Measurements from ENCODE around the gene DLX4. TPM values are rescaled to one million over a fixed set of nuclear protein-coding genes. Genes with fewer than 3 reads are reported as not detected.

The DLX4 gene
- total RNA-seq, 1 donor from 2014 or later: 2.1 TPM

DNA sequence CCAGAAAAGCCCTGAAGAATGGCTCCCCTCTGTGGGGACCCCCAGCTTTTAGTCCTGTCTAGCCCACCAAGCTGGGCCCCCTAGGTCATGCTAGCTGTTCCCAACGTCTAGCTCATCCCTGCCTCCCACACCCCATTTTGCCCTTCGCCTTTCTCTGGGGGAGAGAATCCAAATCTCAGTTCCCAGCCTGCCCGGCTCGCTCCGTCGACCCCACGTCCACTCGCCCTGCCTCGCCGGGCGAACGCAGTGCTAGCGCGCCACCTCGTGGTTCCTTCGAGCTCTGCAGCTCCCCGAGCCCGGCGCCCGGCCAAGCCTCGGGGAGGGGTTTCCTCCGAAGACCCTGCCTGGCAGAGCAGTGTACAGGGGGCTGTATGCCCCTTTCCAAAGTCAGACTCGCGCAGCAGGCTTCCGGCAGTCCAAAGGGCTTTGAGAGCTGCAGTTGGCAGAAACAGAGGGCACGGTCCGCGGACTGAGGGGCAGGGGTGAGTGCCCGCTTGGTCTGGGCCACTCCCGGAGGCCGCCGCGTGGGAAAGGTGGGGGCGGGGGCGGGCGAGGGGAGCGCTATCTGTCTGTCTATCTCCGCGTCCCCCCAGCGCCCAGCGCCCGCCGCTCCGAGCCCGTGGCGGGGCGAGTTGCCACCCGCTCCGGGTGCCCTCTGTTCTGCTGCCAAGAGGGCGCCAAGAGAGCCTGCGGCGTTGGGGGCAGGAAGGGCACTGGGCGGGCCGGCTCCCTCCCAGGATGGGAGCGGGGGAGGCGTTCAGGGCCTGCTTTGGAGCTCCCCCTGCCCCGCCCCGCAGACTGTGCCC, 27.7 kb downstream of the DLX4 start:
- Histone ChIP-seq H3K4me3 (peak overlapping the region; percentile 36), H3K9me3 (no peaks in the 10 kb centered on the region), H3K36me3 (no peaks in the 10 kb centered on the region), H3K27me3 (peaks cover 72% of the 10 kb centered on the region), H3K4me1 (peaks cover 24% of the 10 kb centered on the region), H3K27ac (no peak overlapping the region)
- ATAC-seq: peak; percentile 70
- peak; percentile 98 for TF ChIP-seq CTCF (IDR thresholded peaks at IDR 0.05)
- peak; percentile 81 for DNase-seq
- intact Hi-C loops (cut with DNase I): loop anchor here (5.0 kb wide), 2 partner anchors 114 to 429 kb away; no protein-coding TSS in a partner anchor

DNA sequence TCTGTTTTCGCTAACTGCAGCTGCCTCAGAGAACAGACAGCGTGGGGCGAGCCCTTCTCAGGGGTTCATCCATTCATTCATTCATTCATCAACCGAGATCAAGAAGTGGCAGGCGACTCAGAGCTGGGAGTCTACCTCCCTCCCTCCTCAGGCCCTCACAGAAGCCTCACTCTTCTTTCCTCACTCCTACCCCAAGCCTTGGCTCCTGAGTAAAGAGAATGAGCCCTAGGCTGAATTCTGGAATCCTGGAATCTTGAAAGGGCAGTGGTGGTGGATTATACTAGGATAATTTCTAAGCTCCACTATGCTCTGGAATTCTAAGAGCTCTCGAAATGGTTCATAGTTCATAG, 28.3 kb downstream of the DLX4 start:
- H3K27me3 ChIP-seq: peaks cover 67% of the 10 kb centered on the region
- intact Hi-C loops (cut with DNase I): loop anchor here (5.0 kb wide), 2 partner anchors 115 to 430 kb away; no protein-coding TSS in a partner anchor
- TF ChIP-seq CTCF (IDR thresholded peaks at IDR 0.05): no peak
- DNase-seq (no peak), ATAC-seq (no peak)
- no peak overlapping the region for H3K4me3 ChIP-seq
- H3K4me1 ChIP-seq: peaks cover 24% of the 10 kb centered on the region
- no peaks in the 10 kb centered on the region for H3K9me3 ChIP-seq
- H3K27ac ChIP-seq: no peak overlapping the region
- no peaks in the 10 kb centered on the region for H3K36me3 ChIP-seq

DNA sequence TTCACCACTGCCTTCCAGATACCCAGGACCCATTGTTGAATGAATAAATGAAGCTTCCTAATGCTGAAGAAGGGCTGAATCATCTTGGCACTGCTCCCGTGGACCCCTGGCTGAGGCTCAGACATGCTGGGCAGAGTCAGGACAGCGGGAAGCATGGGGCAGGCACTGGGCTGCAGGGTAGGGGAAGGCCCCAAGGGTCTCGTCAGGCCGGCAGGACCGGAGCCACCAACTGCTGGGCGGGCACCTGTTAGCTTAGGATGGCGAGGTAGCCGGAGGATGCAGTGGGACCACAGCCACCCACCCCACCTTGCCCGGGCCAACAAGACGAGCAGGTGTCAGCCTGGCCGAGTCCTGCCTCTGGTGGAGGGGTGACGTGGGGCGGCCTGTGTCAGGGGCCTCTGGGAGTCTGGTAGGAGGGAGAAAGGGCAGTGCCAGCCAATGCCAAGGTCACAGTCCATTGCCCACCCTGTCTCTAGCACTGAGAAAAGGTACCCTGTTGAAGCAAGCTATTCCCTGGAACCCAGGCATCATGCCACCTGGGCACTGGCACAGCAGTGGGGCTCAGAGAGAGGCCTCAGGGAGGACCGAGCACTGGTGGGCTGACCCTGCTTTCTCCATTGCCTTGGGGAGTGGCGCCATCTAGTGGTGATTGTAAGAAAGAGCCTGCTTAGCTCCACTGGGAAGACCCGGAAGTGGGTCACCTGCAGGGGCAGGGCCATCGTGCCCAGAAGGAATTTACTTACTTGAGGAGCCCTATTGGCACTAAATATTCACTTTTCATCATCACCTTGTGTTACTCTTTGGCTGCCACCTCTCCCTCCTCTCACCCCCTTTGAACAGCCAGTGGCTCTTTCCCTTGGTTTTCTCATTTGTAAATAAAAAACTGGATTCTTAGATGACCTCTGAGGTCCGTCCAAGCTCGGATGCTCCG, 29.0 kb downstream of the DLX4 start:
- peaks cover 62% of the 10 kb centered on the region for H3K27me3 ChIP-seq
- no peaks in the 10 kb centered on the region for H3K9me3 ChIP-seq
- intact Hi-C loops (cut with DNase I): loop anchor here (2.0 to 5.0 kb wide), 3 partner anchors 116 to 431 kb away; no protein-coding TSS in a partner anchor

DNA sequence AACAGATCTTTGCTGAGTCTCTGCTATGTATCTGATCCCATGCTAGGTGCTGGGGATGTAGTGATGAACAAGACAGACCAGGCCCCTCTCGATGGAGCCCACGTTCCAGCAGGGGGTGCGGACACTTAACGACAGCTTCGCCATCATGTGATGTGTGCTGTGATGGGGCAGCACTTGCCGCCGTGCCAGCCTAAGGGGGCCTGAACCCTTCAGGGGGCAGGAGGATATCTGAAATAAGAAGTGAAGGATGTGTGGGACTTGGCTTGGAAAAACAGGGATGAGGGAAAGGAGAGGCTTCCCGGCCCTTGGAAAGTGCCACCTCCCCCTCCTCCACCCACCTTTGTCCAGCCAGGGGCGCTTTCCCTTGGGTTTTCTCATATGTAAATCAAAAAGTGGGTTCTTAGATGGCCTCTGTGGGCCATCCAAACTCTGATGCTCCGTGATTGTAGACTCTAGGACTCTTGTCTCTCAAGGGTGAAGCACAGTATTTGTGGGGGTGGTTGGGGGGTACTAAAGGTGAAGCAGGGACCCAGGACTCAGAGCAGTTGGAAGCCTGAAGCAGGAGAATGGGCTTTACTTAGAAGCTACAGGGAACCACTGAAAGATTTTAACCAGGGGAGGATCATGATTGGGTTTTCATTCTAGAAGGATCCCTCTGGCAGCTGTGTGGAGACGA, 30.0 kb downstream of the DLX4 start:
- DNase-seq: peak; percentile 25
- Histone ChIP-seq H3K36me3 (no peaks in the 10 kb centered on the region), H3K27ac (no peak overlapping the region), H3K9me3 (no peaks in the 10 kb centered on the region), H3K4me3 (no peak overlapping the region), H3K27me3 (peaks cover 59% of the 10 kb centered on the region), H3K4me1 (peaks cover 19% of the 10 kb centered on the region)
- intact Hi-C loops (cut with DNase I): loop anchor here (2.0 to 5.0 kb wide), 3 partner anchors 117 to 432 kb away; no protein-coding TSS in a partner anchor
- TF ChIP-seq CTCF (IDR thresholded peaks at IDR 0.05): no peak
- no peak for ATAC-seq

More for the DNA sequence above, 29.0 kb downstream of the DLX4 start:
- Histone ChIP-seq H3K27ac (no peak overlapping the region), H3K4me1 (peaks cover 23% of the 10 kb centered on the region), H3K4me3 (no peak overlapping the region), H3K36me3 (no peaks in the 10 kb centered on the region)
- DNase-seq (peak; percentile 81), ATAC-seq (peak; percentile 86)
- TF ChIP-seq CTCF (IDR thresholded peaks at IDR 0.05): peak; percentile 97

DNA sequence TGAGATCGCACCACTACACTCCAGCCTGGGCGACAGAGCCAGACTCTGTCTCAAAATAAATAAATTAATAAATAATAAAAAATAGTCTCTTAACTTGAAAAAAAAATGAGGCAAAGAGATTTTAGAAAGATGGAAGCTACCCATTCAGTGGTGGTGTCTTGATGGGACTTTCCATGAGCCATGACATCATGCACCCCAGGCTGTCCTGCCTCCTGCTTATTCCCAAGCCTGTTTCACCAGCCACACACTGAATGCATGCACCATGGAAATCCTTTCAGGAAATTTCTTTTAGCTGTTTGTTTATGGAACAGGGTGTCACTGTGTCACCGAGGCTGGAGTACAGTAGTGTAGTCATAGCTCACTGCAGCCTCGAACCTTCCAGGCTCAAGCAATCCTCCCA, 34.9 kb downstream of the DLX4 start:
- Histone ChIP-seq H3K27ac (no peak overlapping the region), H3K4me3 (no peak overlapping the region), H3K27me3 (peaks cover 39% of the 10 kb centered on the region), H3K36me3 (no peaks in the 10 kb centered on the region), H3K9me3 (no peaks in the 10 kb centered on the region), H3K4me1 (no peaks in the 10 kb centered on the region)
- TF ChIP-seq CTCF (IDR thresholded peaks at IDR 0.05): no peak
- intact Hi-C loops (cut with DNase I): no loop called here
- no peak for DNase-seq
- no peak for ATAC-seq
